Testis (tissue), 3 donors: Measurements from ENCODE around the gene PLEKHG5. TPM values are rescaled to one million over a fixed set of nuclear protein-coding genes. Genes with fewer than 3 reads are reported as not detected.

ENCODE experiments used
- DNase-seq: peaks from one replicate; pipeline ENCODE4 v3.0.0-alpha.2; 2019
- H3K27ac ChIP-seq, 2 donors: fragments of 200-600 bp; sonication (generic); one replicate each; pipeline ENCODE4 v1.5.1; 2019
- H3K27me3 ChIP-seq: fragments of 200-600 bp; sonication (generic); one replicate; pipeline ENCODE4 v1.5.1; 2019
- H3K36me3 ChIP-seq: fragments of 200-600 bp; sonication (generic); one replicate; pipeline ENCODE4 v1.5.1; 2017; ENCODE audit warnings: low read depth; ENCODE audit errors: missing control alignments
- H3K4me1 ChIP-seq: fragments of 200-600 bp; sonication (generic); one replicate; pipeline ENCODE4 v1.5.1; 2019
- H3K4me3 ChIP-seq, 2 donors: fragments of 200-600 bp; sonication (generic); one replicate each; pipeline ENCODE4 v1.5.1; 2017 to 2019
- H3K9me3 ChIP-seq: fragments of 200-600 bp; sonication (generic); one replicate; pipeline ENCODE4 v1.5.1; 2017
- POLR2A ChIP-seq: fragments of 450-650 bp; IDR thresholded peaks from one replicate; pipeline ENCODE4 v1.6.1; 2017; ENCODE audit warnings: antibody characterized with exemption, mild to moderate bottlenecking, moderate library complexity
- WGBS, 2 donors: methylation state at CpG; one replicate each; pipeline ENCODE4 v1.1.5; 2018; 5-methylcytosine and 5-hydroxymethylcytosine counted together
- intact Hi-C: fragments of 100-400 bp; cut with DNase I; formaldehyde crosslinking; loops from one replicate; pipeline ENCODE4 v1.15.1; 2023; ENCODE audit warnings: low total_unique reads
- polyA plus RNA-seq: library from polyadenylated mRNA; stranded (reverse); fragments of 350-450 nt; fragmentation: Illumina TruSeq; extraction: RNeasy Lipid Tissue Mini Kit (QIAGEN cat#74804); gene quantifications from one replicate; pipeline ENCODE4 v1.2.3, GENCODE V29; 2014; ENCODE audit warnings: low read depth, low replicate concordance; ENCODE audit not compliant: insufficient read depth
- total RNA-seq, 2 donors: library from RNA; depleted of rRNA; stranded (reverse); fragments of >200 nt; gene quantifications; one replicate each; pipeline ENCODE4 v1.2.3, GENCODE V29; 2016
- TF ChIP-seq, protein P1 (sequence below), 3 experiments: fragments of 450-650 bp in 2 of 3; fragments of 200-600 bp in 1 of 3; sonication (generic) in 1 of 3; IDR thresholded peaks; one replicate each; pipeline ENCODE4 v1.5.1; 2016 to 2019; ENCODE audit warnings: antibody characterized with exemption in 3 of 3, mild to moderate bottlenecking in 2 of 3, moderate library complexity in 1 of 3

PLEKHG5 gene
- total and polyA plus RNA-seq, 3 donors from 2014 or later: 8.1 to 16.4 (median 13.7) TPM

- intact Hi-C loops: no loop called here
- DNase-seq: no peak
- Histone ChIP-seq H3K9me3 (no peaks in the 10 kb centered on the region), H3K27ac (no peak overlapping the region), H3K27me3 (no peaks in the 10 kb centered on the region), H3K4me3 (no peak overlapping the region), H3K36me3 (no peaks in the 10 kb centered on the region), H3K4me1 (peaks cover 6% of the 10 kb centered on the region)
- WGBS, 2 donors: 83 to 93% methylated on average over 15 to 18 of the region's 18 CpGs
- no peak for TF ChIP-seq POLR2A
- TF ChIP-seq, protein P1, sequence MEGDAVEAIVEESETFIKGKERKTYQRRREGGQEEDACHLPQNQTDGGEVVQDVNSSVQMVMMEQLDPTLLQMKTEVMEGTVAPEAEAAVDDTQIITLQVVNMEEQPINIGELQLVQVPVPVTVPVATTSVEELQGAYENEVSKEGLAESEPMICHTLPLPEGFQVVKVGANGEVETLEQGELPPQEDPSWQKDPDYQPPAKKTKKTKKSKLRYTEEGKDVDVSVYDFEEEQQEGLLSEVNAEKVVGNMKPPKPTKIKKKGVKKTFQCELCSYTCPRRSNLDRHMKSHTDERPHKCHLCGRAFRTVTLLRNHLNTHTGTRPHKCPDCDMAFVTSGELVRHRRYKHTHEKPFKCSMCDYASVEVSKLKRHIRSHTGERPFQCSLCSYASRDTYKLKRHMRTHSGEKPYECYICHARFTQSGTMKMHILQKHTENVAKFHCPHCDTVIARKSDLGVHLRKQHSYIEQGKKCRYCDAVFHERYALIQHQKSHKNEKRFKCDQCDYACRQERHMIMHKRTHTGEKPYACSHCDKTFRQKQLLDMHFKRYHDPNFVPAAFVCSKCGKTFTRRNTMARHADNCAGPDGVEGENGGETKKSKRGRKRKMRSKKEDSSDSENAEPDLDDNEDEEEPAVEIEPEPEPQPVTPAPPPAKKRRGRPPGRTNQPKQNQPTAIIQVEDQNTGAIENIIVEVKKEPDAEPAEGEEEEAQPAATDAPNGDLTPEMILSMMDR (IDR thresholded peaks at IDR 0.05): no peak
Observed at GRCh38 chr1:6508154-6508815, 16.8 kb upstream of the PLEKHG5 start.

DNA sequence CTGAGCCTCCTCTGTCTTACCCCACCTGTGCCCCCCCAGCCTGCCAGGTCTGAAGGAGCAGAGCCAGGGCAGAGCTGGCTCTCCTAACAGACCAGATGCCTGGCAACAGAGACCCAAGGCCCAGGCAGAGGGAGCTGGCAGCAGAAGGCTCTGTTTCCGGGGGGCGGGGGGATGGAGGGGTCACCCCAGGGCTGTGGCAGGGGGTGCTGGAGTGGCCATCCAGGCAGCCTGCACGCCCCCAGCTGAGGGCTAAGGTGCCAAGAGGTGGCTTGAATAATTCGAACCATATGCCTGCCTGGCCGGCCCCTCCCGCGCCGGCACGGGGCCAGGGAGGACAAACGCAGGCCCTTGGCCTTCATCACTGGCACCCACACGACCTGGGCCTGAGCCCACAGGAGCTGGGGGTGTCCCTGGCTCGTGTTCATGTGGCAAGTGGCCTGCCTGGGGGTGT, 16.0 kb upstream of the PLEKHG5 start:
- H3K4me1 ChIP-seq: peaks cover 12% of the 10 kb centered on the region
- 54 to 73% methylated on average over 2 to 12 of the region's 12 CpGs for WGBS, 2 donors
- no peak for TF ChIP-seq POLR2A
- TF ChIP-seq, protein P1 (IDR thresholded peaks at IDR 0.05): no peak
- H3K9me3 ChIP-seq: no peaks in the 10 kb centered on the region
- H3K4me3 ChIP-seq: no peak overlapping the region
- intact Hi-C loops: no loop called here
- H3K36me3 ChIP-seq: no peaks in the 10 kb centered on the region
- no peaks in the 10 kb centered on the region for H3K27me3 ChIP-seq
- no peak overlapping the region for H3K27ac ChIP-seq
- DNase-seq: no peak

DNA sequence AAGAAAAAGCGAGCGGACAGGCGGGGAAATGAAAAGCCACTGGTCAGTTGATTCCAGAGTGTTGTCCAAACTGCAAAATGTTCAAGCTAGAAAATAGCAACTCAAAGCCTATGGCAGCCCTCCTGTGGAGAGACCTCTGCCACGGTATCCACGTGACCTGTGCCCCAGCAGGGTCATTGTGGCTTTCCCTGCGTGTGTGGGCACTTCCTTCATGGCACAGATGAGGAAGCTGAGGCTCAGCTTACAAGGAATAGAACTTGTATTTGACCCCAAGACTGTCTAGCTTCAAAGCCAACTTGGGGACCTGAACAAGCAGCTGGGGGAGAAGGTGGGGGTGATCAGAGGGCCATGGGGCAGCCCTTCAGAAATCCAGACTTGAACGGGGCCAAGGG, 15.6 kb upstream of the PLEKHG5 start:
- intact Hi-C loops: no loop called here
- TF ChIP-seq, protein P1 (IDR thresholded peaks at IDR 0.05): no peak
- TF ChIP-seq POLR2A: no peak
- Histone ChIP-seq H3K9me3 (no peaks in the 10 kb centered on the region), H3K4me1 (peaks cover 16% of the 10 kb centered on the region), H3K4me3 (no peak overlapping the region), H3K27me3 (no peaks in the 10 kb centered on the region), H3K36me3 (no peaks in the 10 kb centered on the region), H3K27ac (no peak overlapping the region)
- no peak for DNase-seq
- 84 to 86% methylated on average over 6 to 7 of the region's 7 CpGs for WGBS, 2 donors

DNA sequence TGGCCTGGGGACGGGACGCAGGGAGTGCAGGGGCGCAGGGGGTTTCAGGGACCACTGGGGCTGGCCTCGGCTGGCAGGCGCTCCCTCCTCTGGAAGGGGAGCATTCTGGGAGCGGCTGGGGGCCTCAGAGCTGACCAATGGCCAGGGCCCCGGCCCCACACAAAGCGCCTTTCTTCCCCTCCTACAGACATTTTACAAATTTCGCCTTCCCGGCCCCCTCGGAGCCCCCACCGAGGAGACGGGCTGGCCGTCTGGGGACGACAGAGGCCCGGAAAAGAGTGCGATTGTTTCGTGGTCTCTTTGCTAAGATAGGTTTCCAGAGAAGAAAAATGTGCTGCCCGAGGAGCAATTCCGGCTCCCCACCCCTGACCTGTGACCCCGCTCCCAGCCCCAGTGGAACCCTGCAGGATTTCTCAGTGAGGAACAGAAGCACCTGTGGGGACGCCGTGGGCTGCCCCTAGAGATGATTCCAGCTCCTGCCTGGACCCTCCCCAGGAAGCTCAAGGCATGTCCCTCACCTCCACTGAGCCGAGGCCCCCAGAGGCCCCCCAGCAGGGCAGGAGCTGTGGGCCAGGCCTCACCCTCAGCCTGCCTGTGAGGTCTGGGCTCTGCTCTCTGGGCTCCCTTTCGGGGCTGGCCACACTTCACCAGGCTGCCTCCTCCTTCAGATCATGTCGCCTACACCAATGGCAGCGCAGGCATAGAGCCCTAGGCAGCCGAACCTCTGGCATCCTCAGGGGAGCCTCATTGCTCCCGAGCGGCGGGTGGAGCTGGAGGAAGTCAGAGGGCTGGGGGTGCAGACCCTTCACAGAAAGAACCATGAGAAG, 15.0 kb upstream of the PLEKHG5 start:
- Histone ChIP-seq H3K4me3 (no peak overlapping the region), H3K4me1 (peaks cover 22% of the 10 kb centered on the region), H3K9me3 (no peaks in the 10 kb centered on the region), H3K27me3 (no peaks in the 10 kb centered on the region), H3K27ac (no peak overlapping the region), H3K36me3 (no peaks in the 10 kb centered on the region)
- TF ChIP-seq POLR2A: no peak
- TF ChIP-seq, protein P1 (IDR thresholded peaks at IDR 0.05): no peak
- intact Hi-C loops: no loop called here
- 87 to 90% methylated on average over 22 to 31 of the region's 31 CpGs for WGBS, 2 donors
- DNase-seq: no peak
